Ovary (tissue), 3 donors: ENCODE results near the gene OPN5.

ENCODE experiments used
- EP300 ChIP-seq: sonication (generic); formaldehyde crosslinking; IDR thresholded peaks from one replicate; pipeline ENCODE4 v1.6.1; 2017; ENCODE audit warnings: antibody characterized with exemption
- TF ChIP-seq, protein P1 (sequence below), 3 donors: fragments of 450-650 bp in 2 of 3; fragments of 200-600 bp in 1 of 3; IDR thresholded peaks; one replicate each; pipeline versions ENCODE4 v1.5.1 to v1.8.0; 2016 to 2022; ENCODE audit warnings: antibody characterized with exemption in 3 of 3, mild to moderate bottlenecking in 1 of 3
- donor health status: DM: no; HTN: no; CAD: no.

DNA sequence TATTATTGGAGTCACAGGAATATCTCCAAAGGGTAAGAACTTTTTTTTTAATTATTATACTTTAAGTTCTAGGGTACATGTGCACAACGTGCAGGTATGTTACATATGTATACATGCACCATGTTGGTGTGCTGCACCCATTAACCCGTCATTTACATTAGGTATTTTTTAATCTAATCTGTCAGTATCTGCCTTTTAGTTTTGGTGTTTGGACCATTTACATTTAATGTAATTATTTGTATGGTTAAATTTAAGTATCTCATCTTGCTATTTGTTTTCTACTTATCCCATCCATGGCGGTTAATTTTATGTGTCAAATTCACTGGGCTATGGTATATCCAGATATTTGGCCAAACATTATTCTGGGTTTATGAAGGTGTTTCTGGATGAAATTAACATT, 15.4 kb upstream of the OPN5 start:
- TF ChIP-seq, protein P1, sequence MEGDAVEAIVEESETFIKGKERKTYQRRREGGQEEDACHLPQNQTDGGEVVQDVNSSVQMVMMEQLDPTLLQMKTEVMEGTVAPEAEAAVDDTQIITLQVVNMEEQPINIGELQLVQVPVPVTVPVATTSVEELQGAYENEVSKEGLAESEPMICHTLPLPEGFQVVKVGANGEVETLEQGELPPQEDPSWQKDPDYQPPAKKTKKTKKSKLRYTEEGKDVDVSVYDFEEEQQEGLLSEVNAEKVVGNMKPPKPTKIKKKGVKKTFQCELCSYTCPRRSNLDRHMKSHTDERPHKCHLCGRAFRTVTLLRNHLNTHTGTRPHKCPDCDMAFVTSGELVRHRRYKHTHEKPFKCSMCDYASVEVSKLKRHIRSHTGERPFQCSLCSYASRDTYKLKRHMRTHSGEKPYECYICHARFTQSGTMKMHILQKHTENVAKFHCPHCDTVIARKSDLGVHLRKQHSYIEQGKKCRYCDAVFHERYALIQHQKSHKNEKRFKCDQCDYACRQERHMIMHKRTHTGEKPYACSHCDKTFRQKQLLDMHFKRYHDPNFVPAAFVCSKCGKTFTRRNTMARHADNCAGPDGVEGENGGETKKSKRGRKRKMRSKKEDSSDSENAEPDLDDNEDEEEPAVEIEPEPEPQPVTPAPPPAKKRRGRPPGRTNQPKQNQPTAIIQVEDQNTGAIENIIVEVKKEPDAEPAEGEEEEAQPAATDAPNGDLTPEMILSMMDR (IDR thresholded peaks at IDR 0.05), result no peak
- TF ChIP-seq EP300, result no peak
